ENCODE data around the gene CLSTN2.

The CLSTN2 gene

DNA sequence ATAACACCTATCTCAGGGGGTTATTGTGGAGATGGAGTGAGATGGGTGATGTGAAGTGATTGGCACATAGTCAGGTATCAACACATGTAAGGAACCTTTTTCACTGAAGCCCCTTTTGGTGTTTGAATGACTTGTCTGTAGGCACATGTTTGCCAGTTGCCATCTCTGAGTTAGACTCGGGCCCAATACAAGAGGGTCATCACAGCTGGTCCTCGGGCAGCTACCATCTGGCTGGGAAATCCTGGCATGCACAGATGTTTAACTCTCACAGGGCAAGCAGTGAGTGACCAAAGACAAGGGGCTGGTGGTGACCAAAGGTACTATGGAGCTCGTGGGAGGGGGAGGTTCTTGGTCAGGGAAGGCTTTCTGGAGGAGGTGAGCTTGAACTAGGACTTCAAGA is 118.8 kb downstream of the CLSTN2 start:
- DNase-seq (ENCODE audit: low read depth) = no peak
- TF ChIP-seq, protein P1, sequence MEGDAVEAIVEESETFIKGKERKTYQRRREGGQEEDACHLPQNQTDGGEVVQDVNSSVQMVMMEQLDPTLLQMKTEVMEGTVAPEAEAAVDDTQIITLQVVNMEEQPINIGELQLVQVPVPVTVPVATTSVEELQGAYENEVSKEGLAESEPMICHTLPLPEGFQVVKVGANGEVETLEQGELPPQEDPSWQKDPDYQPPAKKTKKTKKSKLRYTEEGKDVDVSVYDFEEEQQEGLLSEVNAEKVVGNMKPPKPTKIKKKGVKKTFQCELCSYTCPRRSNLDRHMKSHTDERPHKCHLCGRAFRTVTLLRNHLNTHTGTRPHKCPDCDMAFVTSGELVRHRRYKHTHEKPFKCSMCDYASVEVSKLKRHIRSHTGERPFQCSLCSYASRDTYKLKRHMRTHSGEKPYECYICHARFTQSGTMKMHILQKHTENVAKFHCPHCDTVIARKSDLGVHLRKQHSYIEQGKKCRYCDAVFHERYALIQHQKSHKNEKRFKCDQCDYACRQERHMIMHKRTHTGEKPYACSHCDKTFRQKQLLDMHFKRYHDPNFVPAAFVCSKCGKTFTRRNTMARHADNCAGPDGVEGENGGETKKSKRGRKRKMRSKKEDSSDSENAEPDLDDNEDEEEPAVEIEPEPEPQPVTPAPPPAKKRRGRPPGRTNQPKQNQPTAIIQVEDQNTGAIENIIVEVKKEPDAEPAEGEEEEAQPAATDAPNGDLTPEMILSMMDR (IDR thresholded peaks at IDR 0.05; ENCODE audit: insufficient read depth, low read depth, low read length, missing control alignments) = no peak
- no peak overlapping the region for H3K4me3 ChIP-seq (ENCODE audit: low read depth, low read length)

DNA sequence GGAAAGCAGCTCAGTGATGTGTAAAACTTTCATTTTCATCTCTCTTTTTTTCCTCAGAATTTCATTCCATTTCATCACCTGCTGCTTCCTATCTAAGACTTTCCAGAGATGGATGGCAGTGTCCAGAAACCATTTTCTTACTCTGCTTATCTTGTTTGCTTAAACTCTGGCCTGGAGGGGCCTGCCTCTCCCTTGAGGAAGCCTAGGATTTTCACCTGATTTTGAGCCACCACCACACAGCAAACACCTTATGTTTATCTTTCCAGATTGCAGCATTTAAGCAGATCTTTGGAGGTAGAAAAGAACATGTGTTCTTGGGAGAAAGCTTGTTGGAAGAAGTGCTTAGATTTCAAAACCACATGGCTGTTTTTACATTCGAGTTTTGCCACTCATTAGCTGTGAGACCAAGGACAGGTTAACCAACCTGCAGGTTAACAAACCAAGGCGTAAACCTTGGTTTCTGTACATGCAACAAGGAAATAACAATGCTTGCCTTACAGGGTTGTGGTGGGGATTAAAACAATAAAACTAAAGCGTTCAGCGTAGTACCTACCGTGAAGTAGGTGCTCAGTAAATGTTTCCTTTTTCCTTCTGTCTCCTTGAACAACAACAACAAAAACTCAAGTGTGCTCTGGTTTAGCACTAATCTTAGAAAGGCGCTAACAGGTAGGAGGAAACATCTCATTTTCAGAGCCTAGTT is 120.3 kb downstream of the CLSTN2 start:
- no peak for DNase-seq (ENCODE audit: low read depth)
- TF ChIP-seq, protein P1 (IDR thresholded peaks at IDR 0.05; ENCODE audit: insufficient read depth, low read depth, low read length, missing control alignments) = no peak
- H3K4me3 ChIP-seq (ENCODE audit: low read depth, low read length) = no peak overlapping the region

DNA sequence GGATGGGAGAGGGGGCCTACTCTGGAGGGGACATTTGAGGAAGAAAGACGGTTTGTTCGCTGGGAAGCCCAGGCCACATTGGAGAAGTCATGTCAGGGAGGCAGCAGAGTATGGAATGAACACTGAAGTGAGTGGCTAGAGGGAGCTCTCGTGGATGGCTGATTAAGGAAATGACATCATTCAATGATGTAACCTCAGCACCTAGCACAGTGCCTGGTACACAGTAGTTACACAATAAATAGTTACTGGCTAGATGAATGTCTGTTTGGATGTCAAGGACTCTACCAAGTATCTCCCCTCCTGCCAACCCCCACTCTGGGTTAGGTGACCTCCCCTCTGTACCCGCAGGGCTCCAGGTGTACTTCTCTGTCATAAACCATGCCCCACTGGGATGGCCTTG is 121.1 kb downstream of the CLSTN2 start:
- TF ChIP-seq, protein P1 (IDR thresholded peaks at IDR 0.05; ENCODE audit: insufficient read depth, low read depth, low read length, missing control alignments) = no peak
- H3K4me3 ChIP-seq (ENCODE audit: low read depth, low read length) = no peak overlapping the region
- no peak for DNase-seq (ENCODE audit: low read depth)

DNA sequence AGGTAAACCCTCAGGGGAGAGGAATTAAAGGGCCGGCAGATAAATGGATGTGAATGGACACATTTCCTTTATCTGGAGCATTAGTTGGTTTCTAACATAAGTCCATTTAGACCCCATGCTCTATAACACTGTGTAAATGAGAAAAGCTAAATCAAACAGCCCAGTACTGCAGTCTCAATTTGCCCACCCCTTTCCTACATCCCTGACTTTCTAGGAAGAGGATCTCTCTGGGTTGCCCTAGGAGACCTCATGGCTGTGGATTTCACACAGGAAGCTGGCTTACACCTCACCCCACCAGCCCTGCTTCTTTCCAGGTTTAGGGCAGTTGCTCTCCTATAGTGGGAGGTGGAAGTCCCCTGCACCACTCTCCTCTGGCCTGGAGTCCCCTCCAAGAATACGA is 126.2 kb downstream of the CLSTN2 start:
- H3K4me3 ChIP-seq (ENCODE audit: low read depth, low read length) = no peak overlapping the region
- no peak for DNase-seq (ENCODE audit: low read depth)
- TF ChIP-seq, protein P1 (IDR thresholded peaks at IDR 0.05; ENCODE audit: insufficient read depth, low read depth, low read length, missing control alignments) = no peak

DNA sequence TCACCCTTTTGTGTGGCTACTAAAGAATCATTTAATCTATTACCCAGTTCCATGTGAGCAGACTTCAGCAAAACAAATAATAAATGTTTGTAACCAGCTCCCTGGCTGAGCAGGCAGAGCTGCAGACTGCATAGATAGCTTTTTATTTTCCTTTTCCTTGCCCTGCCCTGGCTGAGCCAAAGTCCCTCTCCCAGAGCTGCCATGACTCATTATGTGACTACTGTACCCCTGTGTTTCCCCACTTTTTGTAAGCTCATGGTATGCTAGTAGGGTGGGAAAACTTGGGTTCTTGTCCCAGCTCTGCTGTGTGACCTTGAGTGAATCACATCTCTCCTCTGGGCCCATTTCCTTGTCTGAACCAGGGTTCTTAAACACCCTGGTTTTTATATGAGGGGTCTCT is 127.5 kb downstream of the CLSTN2 start:
- no peak for DNase-seq (ENCODE audit: low read depth)
- H3K4me3 ChIP-seq (ENCODE audit: low read depth, low read length) = no peak overlapping the region
- TF ChIP-seq, protein P1 (IDR thresholded peaks at IDR 0.05; ENCODE audit: insufficient read depth, low read depth, low read length, missing control alignments) = no peak

DNA sequence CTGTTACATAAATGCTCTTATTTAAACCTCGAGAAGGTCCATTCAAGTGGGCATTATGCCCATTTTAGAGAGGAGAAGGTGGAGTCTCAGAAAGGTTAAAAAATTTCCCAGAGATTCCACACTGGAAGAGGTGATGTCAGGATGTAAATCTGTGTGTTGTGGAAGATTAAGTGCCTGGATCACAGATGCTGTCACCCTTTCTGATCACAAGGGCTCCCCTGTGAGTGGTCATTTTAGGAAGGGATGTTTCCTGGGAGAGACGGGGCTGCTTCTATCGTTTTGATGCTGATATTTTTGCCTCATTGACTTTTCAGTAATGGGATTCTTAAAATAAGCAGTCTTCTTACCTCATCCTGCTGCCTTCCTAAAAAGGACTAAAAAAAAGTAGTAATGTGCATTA is 132.5 kb downstream of the CLSTN2 start:
- TF ChIP-seq, protein P1 (IDR thresholded peaks at IDR 0.05; ENCODE audit: insufficient read depth, low read depth, low read length, missing control alignments) = no peak
- H3K4me3 ChIP-seq (ENCODE audit: low read depth, low read length) = no peak overlapping the region
- no peak for DNase-seq (ENCODE audit: low read depth)

DNA sequence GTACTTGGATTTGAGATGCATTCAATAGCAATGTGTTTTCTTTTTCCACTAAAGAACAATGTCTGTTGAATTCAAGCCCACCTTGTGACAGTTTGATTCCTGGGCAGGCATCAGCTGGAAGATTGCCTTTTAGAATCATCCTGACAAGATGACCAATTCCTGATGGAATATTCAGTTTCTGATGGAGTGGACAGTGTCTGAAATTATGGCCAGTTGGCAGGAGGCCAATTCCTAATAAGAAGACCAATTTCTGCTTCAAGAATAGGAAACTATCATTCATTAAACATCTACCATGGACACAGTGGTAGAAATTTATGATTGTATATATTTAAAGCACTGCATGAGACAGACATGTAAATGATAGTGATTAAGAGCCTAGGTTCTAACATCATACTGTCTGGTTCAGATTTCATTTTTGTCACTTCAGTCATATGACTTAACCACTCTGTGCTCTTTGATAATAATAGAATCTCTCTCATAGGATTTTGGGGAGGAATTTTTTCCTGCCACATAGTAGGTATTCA is 133.6 kb downstream of the CLSTN2 start:
- TF ChIP-seq, protein P1 (IDR thresholded peaks at IDR 0.05; ENCODE audit: insufficient read depth, low read depth, low read length, missing control alignments) = no peak
- H3K4me3 ChIP-seq (ENCODE audit: low read depth, low read length) = no peak overlapping the region
- DNase-seq (ENCODE audit: low read depth) = no peak
